ENCODE measurements around the gene RPH3AL.
A peak's percentile ranks its signal among the peaks of the same experiment; 100 is the strongest.

The RPH3AL gene

DNA sequence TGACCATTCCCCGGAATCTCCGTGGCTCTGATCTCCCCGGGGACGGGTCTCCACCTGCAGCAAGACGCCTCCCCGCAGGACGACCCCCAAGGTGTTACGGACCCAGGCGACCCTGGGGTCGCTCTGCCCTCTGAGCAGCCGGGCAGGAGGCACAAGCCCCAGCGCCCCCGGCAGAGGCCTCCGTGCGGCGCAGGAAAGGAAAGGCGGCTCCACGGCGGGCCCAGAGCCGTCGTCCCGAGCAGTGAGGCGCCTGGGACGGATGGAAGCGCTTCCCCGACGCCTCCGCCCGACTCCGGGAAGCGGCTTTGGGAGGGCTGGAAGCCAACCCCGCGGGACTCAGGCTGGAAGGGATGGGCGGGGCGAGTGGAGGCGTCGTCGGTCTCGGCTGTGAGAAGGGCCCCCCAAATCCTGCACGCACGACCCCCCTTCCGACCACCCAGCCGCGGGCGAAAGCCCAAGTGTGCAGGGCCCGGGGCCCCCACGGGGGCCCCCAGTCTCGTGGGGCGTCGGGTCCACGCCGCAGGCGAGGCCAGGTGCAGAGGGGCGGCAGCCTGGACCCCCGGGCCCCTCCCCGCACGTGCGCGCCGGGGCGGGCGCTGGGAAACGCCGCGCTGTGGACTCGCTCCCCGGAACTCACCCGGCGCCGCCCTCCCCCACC, 32.7 kb upstream of the RPH3AL start:
- TF ChIP-seq, protein P1, sequence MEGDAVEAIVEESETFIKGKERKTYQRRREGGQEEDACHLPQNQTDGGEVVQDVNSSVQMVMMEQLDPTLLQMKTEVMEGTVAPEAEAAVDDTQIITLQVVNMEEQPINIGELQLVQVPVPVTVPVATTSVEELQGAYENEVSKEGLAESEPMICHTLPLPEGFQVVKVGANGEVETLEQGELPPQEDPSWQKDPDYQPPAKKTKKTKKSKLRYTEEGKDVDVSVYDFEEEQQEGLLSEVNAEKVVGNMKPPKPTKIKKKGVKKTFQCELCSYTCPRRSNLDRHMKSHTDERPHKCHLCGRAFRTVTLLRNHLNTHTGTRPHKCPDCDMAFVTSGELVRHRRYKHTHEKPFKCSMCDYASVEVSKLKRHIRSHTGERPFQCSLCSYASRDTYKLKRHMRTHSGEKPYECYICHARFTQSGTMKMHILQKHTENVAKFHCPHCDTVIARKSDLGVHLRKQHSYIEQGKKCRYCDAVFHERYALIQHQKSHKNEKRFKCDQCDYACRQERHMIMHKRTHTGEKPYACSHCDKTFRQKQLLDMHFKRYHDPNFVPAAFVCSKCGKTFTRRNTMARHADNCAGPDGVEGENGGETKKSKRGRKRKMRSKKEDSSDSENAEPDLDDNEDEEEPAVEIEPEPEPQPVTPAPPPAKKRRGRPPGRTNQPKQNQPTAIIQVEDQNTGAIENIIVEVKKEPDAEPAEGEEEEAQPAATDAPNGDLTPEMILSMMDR (IDR thresholded peaks at IDR 0.05; ENCODE audit: control insufficient read depth, extremely low read depth, insufficient read depth) = no peak
- peak overlapping the region; percentile 45 for H3K4me3 ChIP-seq (ENCODE audit: low read depth, low read length)
- DNase-seq (ENCODE audit: low read depth) = no peak

DNA sequence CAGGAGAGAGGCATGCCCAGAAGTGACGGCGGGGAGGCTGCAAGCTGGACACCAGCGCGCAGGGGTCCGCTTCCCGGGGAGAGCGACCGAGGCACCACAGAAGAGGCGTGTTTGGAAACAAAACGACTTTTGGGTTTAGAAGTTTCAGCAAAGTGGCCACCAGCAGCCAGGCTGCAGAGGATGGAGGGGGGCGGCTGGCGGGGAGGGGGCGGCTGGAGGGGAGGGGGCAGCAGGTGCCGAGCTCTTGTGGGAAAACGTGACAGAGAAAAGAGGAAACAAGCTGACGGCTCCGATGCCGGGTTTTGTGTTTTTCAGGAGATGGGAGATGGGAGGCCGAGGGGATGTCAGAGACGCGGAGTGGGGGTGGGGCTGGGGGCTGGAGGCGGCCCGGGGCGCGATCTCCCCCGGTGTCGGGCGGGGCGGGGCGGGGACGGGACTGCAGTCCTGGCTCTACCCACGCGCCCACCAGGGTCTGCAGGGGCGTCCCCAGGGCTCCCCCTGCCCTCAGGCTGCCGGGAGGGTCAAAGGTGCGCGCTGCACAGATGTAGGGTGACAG, 32.1 kb upstream of the RPH3AL start:
- H3K4me3 ChIP-seq (ENCODE audit: low read depth, low read length) = no peak overlapping the region
- no peak for DNase-seq (ENCODE audit: low read depth)
- TF ChIP-seq, protein P1 (IDR thresholded peaks at IDR 0.05; ENCODE audit: control insufficient read depth, extremely low read depth, insufficient read depth) = no peak

DNA sequence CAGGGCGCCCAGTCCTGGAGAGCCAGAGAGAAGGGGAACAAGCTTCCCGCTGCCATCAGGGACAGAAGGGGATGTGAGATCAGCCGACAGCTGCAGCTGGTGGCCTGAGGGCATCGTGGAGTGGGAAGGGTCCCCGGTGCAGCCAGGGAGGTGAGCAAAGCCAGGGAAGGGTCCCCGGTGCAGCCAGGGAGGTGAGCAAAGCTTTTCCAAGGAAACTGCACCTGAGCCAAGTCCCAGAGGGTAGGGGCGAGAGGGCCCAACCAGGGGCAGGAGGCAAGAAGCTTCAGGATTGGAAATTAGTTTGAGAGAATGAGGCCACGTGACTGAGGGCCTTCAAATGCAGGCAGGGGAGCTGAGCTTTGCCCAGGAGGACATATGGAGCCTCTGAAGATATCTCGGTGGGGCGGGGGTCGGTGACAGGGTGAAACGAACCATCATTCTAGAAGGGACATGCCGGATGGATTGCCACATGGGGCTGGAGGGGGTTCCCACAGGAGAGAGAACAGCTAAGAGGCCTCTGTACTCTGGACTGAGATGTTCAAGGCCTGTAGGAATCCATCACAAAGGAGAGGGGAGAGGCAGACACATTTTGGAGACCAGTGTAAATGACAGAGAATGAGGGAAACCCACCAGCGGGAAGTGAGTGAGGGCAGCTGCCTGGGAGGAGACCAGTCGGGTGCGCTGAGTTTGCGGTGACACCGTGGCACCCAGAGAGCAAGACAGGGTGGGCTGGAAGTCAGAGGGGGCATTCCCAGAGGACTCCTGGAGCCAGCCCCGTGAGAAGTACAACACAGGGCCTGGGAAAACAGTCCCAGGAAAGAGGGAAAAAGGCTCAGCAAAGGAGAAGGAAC, 31.4 kb upstream of the RPH3AL start:
- DNase-seq (ENCODE audit: low read depth) = no peak
- no peak overlapping the region for H3K4me3 ChIP-seq (ENCODE audit: low read depth, low read length)
- TF ChIP-seq, protein P1 (IDR thresholded peaks at IDR 0.05; ENCODE audit: control insufficient read depth, extremely low read depth, insufficient read depth) = no peak

DNA sequence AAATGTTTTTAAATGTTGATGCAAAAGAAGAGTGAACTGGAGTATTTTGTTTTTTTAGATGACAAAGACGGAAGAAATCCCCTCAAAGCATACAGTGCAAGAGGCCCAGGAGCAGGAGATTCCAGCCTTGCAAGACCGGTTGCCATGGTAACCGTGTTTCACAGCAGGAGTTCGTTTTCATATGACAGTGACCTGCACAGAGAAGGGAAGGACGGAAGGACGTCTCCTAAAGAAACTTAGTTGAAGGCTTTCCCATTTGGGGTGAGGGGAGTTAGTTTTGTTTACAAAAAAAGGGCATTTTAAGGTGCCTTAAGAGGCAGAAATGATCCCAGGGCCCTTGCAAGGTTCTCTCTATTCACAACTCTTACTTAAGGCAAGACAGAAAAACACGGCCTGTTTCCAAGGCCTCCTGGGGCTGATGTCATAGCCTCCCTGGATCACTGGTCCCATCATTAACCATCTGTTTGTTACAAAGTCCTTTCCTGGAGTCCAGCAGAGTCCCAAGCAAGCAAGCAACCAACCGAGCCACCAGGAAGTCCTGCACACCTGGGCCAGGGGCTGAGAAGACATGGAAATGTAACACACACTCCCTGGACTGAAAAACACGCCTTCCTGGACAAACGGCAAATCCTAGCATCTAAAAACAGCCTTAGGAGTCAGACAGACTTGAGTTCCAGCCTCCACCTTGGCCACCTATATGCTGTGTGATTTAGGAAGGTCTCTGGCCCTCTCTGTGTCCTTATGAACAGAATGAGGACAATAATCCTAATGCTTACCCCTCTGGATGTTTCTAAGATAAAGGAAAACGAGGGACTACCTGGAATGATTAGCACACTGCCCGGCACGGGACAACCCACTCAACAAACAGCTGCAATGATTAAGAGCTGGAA, 30.3 kb upstream of the RPH3AL start:
- TF ChIP-seq, protein P1 (IDR thresholded peaks at IDR 0.05; ENCODE audit: control insufficient read depth, extremely low read depth, insufficient read depth) = no peak
- H3K4me3 ChIP-seq (ENCODE audit: low read depth, low read length) = no peak overlapping the region
- DNase-seq (ENCODE audit: low read depth) = peak; percentile 70

DNA sequence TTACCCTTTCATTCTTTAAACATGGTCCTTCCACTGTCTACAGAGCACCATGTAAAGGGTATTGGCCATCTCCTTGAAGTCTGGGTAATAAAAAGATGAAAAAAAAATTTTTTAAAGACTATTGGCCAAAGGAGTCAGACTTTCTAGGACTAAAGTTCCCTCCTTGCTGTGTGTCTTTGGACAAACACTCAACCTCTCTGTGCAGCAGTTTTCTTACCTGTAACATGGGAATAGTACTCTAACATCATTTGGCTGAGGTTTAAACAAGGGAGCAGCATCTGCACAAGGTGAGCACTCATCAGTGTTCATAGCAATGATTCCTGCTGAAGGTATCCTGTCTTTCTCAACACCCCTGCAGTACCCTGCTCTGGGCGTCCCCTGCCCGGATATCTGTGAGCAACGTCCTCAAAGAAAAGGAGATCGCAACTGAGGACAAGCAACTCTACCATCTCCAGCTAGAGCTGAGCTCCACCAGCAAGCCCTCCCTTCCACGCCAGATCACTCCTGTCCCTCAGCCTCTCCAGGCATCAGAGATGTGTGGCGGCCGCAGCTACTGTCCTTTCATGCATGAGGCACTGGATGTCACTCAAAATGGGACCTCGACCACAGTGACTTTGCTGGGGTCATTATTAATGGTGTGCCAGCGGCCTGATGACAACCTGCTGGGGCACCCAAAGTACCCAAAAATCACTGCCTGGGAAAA, 29.5 kb upstream of the RPH3AL start:
- no peak for DNase-seq (ENCODE audit: low read depth)
- H3K4me3 ChIP-seq (ENCODE audit: low read depth, low read length) = no peak overlapping the region
- TF ChIP-seq, protein P1 (IDR thresholded peaks at IDR 0.05; ENCODE audit: control insufficient read depth, extremely low read depth, insufficient read depth) = no peak

DNA sequence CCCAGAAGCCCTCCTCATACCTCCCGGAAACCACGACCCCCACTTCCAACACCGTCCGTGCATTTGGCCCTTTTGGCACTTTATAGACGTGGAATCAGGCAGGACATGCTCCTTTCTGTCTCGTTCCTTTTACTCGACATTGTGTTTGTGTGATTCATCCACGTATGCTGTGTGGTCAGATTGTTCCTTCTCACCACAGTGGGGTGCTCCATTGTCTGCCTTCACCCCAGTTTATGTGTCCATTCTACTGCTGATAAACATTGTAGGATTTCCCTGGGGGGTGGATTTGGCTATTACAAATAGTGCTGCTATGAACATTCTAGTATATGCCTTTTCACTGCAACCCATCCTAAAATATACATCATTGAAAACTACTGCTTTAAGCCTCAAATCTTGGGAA, 28.9 kb upstream of the RPH3AL start:
- TF ChIP-seq, protein P1 (IDR thresholded peaks at IDR 0.05; ENCODE audit: control insufficient read depth, extremely low read depth, insufficient read depth) = no peak
- H3K4me3 ChIP-seq (ENCODE audit: low read depth, low read length) = no peak overlapping the region
- DNase-seq (ENCODE audit: low read depth) = no peak
